CD4-positive, alpha-beta T cell treated with Interleukin-17A for 4 hours (primary cell): ENCODE measurements around the gene CYP27A1.

Experiments
- DNase-seq: peaks from one replicate; pipeline ENCODE4 v3.0.0-alpha.2; 2020; ENCODE audit warnings: mixed read lengths

Gene CYP27A1

GRCh38 chr2:218859988-218860831, 78.3 kb downstream of the CYP27A1 start:
- DNase-seq: no peak

- peak; percentile 24 for DNase-seq
These were observed 79.0 kb downstream of the CYP27A1 start for GRCh38 chr2:218860950-218861381.

GRCh38 chr2:218861645-218862318, 79.8 kb downstream of the CYP27A1 start:
- no peak for DNase-seq

GRCh38 chr2:218863021-218863520, 81.1 kb downstream of the CYP27A1 start:
- no peak for DNase-seq
